ENCODE data around the gene MYO1D. TPM values are rescaled to one million over a fixed set of nuclear protein-coding genes. Genes with fewer than 3 reads are reported as not detected.

MYO1D gene
- total and polyA plus RNA-seq, 2 of the 13 experiments (the other 11 are each of a cell fraction or from before 2014, with no cell fraction given): 13.2 to 17.3 TPM

DNA sequence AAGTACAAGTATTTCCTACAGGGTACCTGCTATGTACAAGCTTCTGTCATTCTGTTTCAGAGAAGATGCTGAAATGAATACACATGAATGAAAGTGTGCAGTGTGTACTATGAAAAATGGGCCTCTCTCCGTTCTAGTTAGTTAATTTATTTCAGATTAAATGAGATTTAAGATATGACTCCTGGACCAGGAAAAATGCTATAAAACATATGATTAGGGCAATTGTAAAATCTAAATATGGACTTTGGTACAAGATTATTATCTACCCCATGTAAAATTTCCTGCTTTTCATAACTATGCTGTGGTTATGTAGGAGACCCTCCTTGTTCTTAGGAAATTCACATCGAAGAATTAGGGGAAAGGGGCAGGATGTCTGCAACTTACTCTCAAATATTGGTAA, 28.9 kb downstream of the MYO1D start:
- Histone ChIP-seq H4K20me1 (ENCODE audit: insufficient read depth, low read length) (no peaks in the 10 kb centered on the region), H3K4me1 (ENCODE audit: insufficient read depth, low read length) (no peaks in the 10 kb centered on the region), H3K9me3 (ENCODE audit: low read length) (no peaks in the 10 kb centered on the region), H3K79me2 (ENCODE audit: insufficient read depth, low read length) (no peaks in the 10 kb centered on the region), H2AFZ (ENCODE audit: low read length) (no peak overlapping the region), H3K4me2 (ENCODE audit: low read depth, low read length) (no peak overlapping the region), H3K27me3 (ENCODE audit: control insufficient read depth in 1 of 2, insufficient read depth in 2 of 2, low read length in 2 of 2) (no peaks in the 10 kb centered on the region), H3K36me3 (replicated peaks in 1 of 2; ENCODE audit: control insufficient read depth in 1 of 2, insufficient read depth in 2 of 2, low read length in 2 of 2) (no peaks in the 10 kb centered on the region), H3K9ac (ENCODE audit: insufficient read depth, low read depth, low read length) (no peak overlapping the region), H3K27ac (ENCODE audit: extremely low read length, insufficient read depth, low read length) (no peak overlapping the region), H3K4me3 (replicated peaks in 1 of 3; ENCODE audit: insufficient read depth in 1 of 3, low read depth in 2 of 3, low read length in 3 of 3) (no peak overlapping the region)
- intact Hi-C loops (cut with micrococcal nuclease; ENCODE audit: unreplicated experiment) (no loop called here), in situ Hi-C loops (cut with HindIII; ENCODE audit: extremely low pct_ligation_motif_present, low pct_unique_long_range_greater_than_20kb) (no loop called here)
- ATAC-seq: no peak
- TF ChIP-seq ZNF124 (CRISPR knock-in tag; IDR thresholded peaks at IDR 0.05): no peak
- no peak for TF ChIP-seq KLF16 (CRISPR knock-in tag; IDR thresholded peaks at IDR 0.05)
- TF ChIP-seq GLI4 (CRISPR knock-in tag; IDR thresholded peaks at IDR 0.05; ENCODE audit: borderline replicate concordance): no peak
- TF ChIP-seq, protein P1, sequence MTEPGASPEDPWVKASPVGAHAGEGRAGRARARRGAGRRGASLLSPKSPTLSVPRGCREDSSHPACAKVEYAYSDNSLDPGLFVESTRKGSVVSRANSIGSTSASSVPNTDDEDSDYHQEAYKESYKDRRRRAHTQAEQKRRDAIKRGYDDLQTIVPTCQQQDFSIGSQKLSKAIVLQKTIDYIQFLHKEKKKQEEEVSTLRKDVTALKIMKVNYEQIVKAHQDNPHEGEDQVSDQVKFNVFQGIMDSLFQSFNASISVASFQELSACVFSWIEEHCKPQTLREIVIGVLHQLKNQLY (CRISPR knock-in tag; IDR thresholded peaks at IDR 0.05): no peak
- TF ChIP-seq, protein P2, sequence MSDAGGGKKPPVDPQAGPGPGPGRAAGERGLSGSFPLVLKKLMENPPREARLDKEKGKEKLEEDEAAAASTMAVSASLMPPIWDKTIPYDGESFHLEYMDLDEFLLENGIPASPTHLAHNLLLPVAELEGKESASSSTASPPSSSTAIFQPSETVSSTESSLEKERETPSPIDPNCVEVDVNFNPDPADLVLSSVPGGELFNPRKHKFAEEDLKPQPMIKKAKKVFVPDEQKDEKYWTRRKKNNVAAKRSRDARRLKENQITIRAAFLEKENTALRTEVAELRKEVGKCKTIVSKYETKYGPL (CRISPR knock-in tag; IDR thresholded peaks at IDR 0.05): no peak
- WGBS (ENCODE audit: low lambda C conversion rate): 71% methylated on average over 2 of the region's 2 CpGs
- ChIA-PET POLR2A (no interaction called here), CTCF (ENCODE audit: low intra/inter-chr PET ratio, low total read pairs) (no interaction called here)
- BruUV-seq (replicated peaks): no TSS peak
- no peak for DNase-seq (ENCODE audit: low spot score)
- no peak for FAIRE-seq

DNA sequence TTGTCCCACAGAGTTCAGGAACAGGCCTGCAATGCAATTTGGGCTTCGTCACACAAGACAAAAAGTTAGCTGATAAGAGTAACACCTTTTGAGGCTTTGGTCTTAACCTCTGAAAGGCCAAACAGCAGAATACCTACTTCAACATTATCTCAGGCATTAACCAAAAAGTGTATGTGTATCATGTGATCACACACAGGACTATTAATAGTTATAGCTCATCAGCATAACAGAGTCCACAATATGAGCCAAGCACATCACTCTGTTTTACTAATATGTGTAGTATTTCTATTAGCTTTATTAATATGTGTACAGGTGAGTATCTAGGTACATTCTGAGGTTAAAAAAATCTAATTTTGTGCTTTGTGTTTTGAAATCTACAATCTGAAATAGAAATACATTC, 30.8 kb downstream of the MYO1D start:
- BruUV-seq (replicated peaks): no TSS peak
- FAIRE-seq (no peak), ATAC-seq (no peak), DNase-seq (ENCODE audit: low spot score) (no peak)
- no peak overlapping the region for H3K27ac ChIP-seq (ENCODE audit: extremely low read length, insufficient read depth, low read length)
- ChIA-PET CTCF (ENCODE audit: low intra/inter-chr PET ratio, low total read pairs) (no interaction called here), POLR2A (no interaction called here)
- no peaks in the 10 kb centered on the region for H3K4me1 ChIP-seq (ENCODE audit: insufficient read depth, low read length)
- no peaks in the 10 kb centered on the region for H3K27me3 ChIP-seq (ENCODE audit: control insufficient read depth in 1 of 2, insufficient read depth in 2 of 2, low read length in 2 of 2)
- no peak overlapping the region for H3K4me2 ChIP-seq (ENCODE audit: low read depth, low read length)
- H2AFZ ChIP-seq (ENCODE audit: low read length): no peak overlapping the region
- no peaks in the 10 kb centered on the region for H3K9me3 ChIP-seq (ENCODE audit: low read length)
- H4K20me1 ChIP-seq (ENCODE audit: insufficient read depth, low read length): no peaks in the 10 kb centered on the region
- in situ Hi-C loops (cut with HindIII; ENCODE audit: extremely low pct_ligation_motif_present, low pct_unique_long_range_greater_than_20kb) (no loop called here), intact Hi-C loops (cut with micrococcal nuclease; ENCODE audit: unreplicated experiment) (no loop called here)
- no peak overlapping the region for H3K4me3 ChIP-seq (replicated peaks in 1 of 3; ENCODE audit: insufficient read depth in 1 of 3, low read depth in 2 of 3, low read length in 3 of 3)
- H3K9ac ChIP-seq (ENCODE audit: insufficient read depth, low read depth, low read length): no peak overlapping the region
- WGBS (ENCODE audit: low lambda C conversion rate): 100% methylated on average over 1 of the region's 1 CpG
- no peaks in the 10 kb centered on the region for H3K36me3 ChIP-seq (replicated peaks in 1 of 2; ENCODE audit: control insufficient read depth in 1 of 2, insufficient read depth in 2 of 2, low read length in 2 of 2)
- H3K79me2 ChIP-seq (ENCODE audit: insufficient read depth, low read length): no peaks in the 10 kb centered on the region
- TF ChIP-seq ZNF703 (CRISPR knock-in tag; IDR thresholded peaks at IDR 0.05; ENCODE audit: borderline replicate concordance): no peak
- TF ChIP-seq, protein P3, sequence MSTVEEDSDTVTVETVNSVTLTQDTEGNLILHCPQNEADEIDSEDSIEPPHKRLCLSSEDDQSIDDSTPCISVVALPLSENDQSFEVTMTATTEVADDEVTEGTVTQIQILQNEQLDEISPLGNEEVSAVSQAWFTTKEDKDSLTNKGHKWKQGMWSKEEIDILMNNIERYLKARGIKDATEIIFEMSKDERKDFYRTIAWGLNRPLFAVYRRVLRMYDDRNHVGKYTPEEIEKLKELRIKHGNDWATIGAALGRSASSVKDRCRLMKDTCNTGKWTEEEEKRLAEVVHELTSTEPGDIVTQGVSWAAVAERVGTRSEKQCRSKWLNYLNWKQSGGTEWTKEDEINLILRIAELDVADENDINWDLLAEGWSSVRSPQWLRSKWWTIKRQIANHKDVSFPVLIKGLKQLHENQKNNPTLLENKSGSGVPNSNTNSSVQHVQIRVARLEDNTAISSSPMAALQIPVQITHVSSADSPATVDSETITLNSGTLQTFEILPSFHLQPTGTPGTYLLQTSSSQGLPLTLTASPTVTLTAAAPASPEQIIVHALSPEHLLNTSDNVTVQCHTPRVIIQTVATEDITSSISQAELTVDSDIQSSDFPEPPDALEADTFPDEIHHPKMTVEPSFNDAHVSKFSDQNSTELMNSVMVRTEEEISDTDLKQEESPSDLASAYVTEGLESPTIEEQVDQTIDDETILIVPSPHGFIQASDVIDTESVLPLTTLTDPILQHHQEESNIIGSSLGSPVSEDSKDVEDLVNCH (CRISPR knock-in tag; IDR thresholded peaks at IDR 0.05): no peak
- no peak for TF ChIP-seq ZNF780A (CRISPR knock-in tag; IDR thresholded peaks at IDR 0.05)
- TF ChIP-seq, protein P4, sequence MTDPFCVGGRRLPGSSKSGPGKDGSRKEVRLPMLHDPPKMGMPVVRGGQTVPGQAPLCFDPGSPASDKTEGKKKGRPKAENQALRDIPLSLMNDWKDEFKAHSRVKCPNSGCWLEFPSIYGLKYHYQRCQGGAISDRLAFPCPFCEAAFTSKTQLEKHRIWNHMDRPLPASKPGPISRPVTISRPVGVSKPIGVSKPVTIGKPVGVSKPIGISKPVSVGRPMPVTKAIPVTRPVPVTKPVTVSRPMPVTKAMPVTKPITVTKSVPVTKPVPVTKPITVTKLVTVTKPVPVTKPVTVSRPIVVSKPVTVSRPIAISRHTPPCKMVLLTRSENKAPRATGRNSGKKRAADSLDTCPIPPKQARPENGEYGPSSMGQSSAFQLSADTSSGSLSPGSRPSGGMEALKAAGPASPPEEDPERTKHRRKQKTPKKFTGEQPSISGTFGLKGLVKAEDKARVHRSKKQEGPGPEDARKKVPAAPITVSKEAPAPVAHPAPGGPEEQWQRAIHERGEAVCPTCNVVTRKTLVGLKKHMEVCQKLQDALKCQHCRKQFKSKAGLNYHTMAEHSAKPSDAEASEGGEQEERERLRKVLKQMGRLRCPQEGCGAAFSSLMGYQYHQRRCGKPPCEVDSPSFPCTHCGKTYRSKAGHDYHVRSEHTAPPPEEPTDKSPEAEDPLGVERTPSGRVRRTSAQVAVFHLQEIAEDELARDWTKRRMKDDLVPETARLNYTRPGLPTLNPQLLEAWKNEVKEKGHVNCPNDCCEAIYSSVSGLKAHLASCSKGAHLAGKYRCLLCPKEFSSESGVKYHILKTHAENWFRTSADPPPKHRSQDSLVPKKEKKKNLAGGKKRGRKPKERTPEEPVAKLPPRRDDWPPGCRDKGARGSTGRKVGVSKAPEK (CRISPR knock-in tag; IDR thresholded peaks at IDR 0.05; ENCODE audit: borderline replicate concordance): no peak
- no peak for TF ChIP-seq ZNF138 (CRISPR knock-in tag; IDR thresholded peaks at IDR 0.05; ENCODE audit: low read depth)
- no peak for TF ChIP-seq HNRNPL (IDR thresholded peaks at IDR 0.05; ENCODE audit: low read depth, low read length)
- TF ChIP-seq ERF (CRISPR knock-in tag; IDR thresholded peaks at IDR 0.05): no peak
- TF ChIP-seq ZNF768 (CRISPR knock-in tag; IDR thresholded peaks at IDR 0.05): no peak
- no peak for TF ChIP-seq NFYC (CRISPR knock-in tag; IDR thresholded peaks at IDR 0.05)

Data from HepG2 (cell line).